ENCODE results near the gene UEVLD.
"Not testable (repeated sequence)": the region's sequence is repeated elsewhere in the genome, so short reads cannot be mapped to it uniquely, and the experiment has no call there.

Gene UEVLD

GRCh38 chr11:18588297-18589252 is at the start of gene UEVLD:
Gene UEVLD, minus strand, starts transcription at chr11:18588734. Its CDS starts 80 bp downstream, at chr11:18588654.
- DNase-seq (ENCODE audit: low read depth) = peak; percentile 65

GRCh38 chr11:18634140-18635032 is 45.9 kb upstream of the UEVLD start, which contains the start of gene SPTY2D1:
Gene SPTY2D1, minus strand, starts transcription at chr11:18634342. Its CDS starts 85 bp downstream, at chr11:18634257.
- peak; percentile 94 for DNase-seq (ENCODE audit: low read depth)

- DNase-seq (ENCODE audit: low read depth) = no peak
These were observed 45.0 kb upstream of the UEVLD start for GRCh38 chr11:18633256-18634139.

GRCh38 chr11:18632841-18633240 is 44.3 kb upstream of the UEVLD start:
- DNase-seq (ENCODE audit: low read depth) = no peak

- no peak for DNase-seq (ENCODE audit: low read depth)
These were observed 35.6 kb upstream of the UEVLD start for GRCh38 chr11:18624161-18624560.

- DNase-seq (ENCODE audit: low read depth) = no peak
These were observed 35.2 kb upstream of the UEVLD start for GRCh38 chr11:18623707-18624106.

GRCh38 chr11:18618342-18619025 is 29.9 kb upstream of the UEVLD start:
- DNase-seq (ENCODE audit: low read depth) = no peak

GRCh38 chr11:18617688-18618341 is 29.3 kb upstream of the UEVLD start:
- DNase-seq (ENCODE audit: low read depth) = no peak

GRCh38 chr11:18615628-18616392 is 27.3 kb upstream of the UEVLD start:
- no peak for DNase-seq (ENCODE audit: low read depth)

- DNase-seq (ENCODE audit: low read depth) = no peak
These were observed 26.1 kb upstream of the UEVLD start for GRCh38 chr11:18614667-18615066.

- DNase-seq (ENCODE audit: low read depth) = no peak
These were observed 23.9 kb upstream of the UEVLD start for GRCh38 chr11:18612394-18612793.

- DNase-seq (ENCODE audit: low read depth) = no peak
These were observed 22.7 kb upstream of the UEVLD start for GRCh38 chr11:18611196-18611595.

GRCh38 chr11:18608376-18608775 is 19.8 kb upstream of the UEVLD start:
- DNase-seq (ENCODE audit: low read depth) = no peak

GRCh38 chr11:18600915-18601569 is 12.5 kb upstream of the UEVLD start:
- DNase-seq (ENCODE audit: low read depth) = no peak

GRCh38 chr11:18599739-18600230 is 11.3 kb upstream of the UEVLD start, which contains the start of gene MISFA:
Gene MISFA, plus strand, starts transcription at chr11:18599789. Its CDS starts 140 bp downstream, at chr11:18599929.
- no peak for DNase-seq (ENCODE audit: low read depth)

GRCh38 chr11:18594999-18595749 is 6.6 kb upstream of the UEVLD start:
- no peak for DNase-seq (ENCODE audit: low read depth)

GRCh38 chr11:18594088-18594487 is 5.6 kb upstream of the UEVLD start:
- DNase-seq (ENCODE audit: low read depth) = not testable (repeated sequence)

- no peak for DNase-seq (ENCODE audit: low read depth)
These were observed 2.0 kb upstream of the UEVLD start for GRCh38 chr11:18590571-18590970.

All from GM04503 (cell line).